Measurements from ENCODE around the gene COLEC12. TPM values are rescaled to one million over a fixed set of nuclear protein-coding genes. Genes with fewer than 3 reads are reported as not detected.

COLEC12 gene
- total RNA-seq, 1 experiment from 2014 or later = 0.03 TPM

- Histone ChIP-seq H3K27ac (ENCODE audit: low read length) (no peak overlapping the region), H3K9me3 (ENCODE audit: control insufficient read depth, insufficient read depth, low read depth, low read length) (no peaks in the 10 kb centered on the region), H3K27me3 (ENCODE audit: control insufficient read depth, insufficient read depth, low read length) (no peaks in the 10 kb centered on the region), H3K4me3 (ENCODE audit: low read depth in 2 of 2, low read length in 2 of 2) (no peak overlapping the region), H3K4me1 (ENCODE audit: control insufficient read depth, insufficient read depth, low read length) (no peaks in the 10 kb centered on the region), H3K36me3 (ENCODE audit: control insufficient read depth, insufficient read depth, low read length) (no peaks in the 10 kb centered on the region)
- no peak for TF ChIP-seq TCF7L2 (IDR thresholded peaks at IDR 0.05; ENCODE audit: low read depth, low read length)
- no peak for TF ChIP-seq POLR2AphosphoS5 (IDR thresholded peaks at IDR 0.05; ENCODE audit: low read depth, low read length)
- TF ChIP-seq REST (IDR thresholded peaks at IDR 0.05; ENCODE audit: insufficient read depth in 1 of 2, low read depth in 2 of 2, low read length in 1 of 2) = no peak
- no peak for TF ChIP-seq SIN3A (IDR thresholded peaks at IDR 0.05; ENCODE audit: borderline replicate concordance, insufficient read depth, low read depth, low read length)
- no peak for TF ChIP-seq CTCF (IDR thresholded peaks at IDR 0.05)
- DNase-seq (ENCODE audit: low read depth, low spot score) (no peak), ATAC-seq (no peak)
- intact Hi-C loops (cut with micrococcal nuclease; ENCODE audit: unreplicated experiment) (no loop called here), in situ Hi-C loops (cut with HindIII; ENCODE audit: low pct_unique_long_range_greater_than_20kb, low sequenced_read_pairs) (no loop called here)
- POLR2A ChIA-PET = no interaction called here
- CTCF ChIA-PET = no interaction called here
- BruUV-seq (replicated peaks) = no TSS peak
Observed at GRCh38 chr18:408367-408766, 92.1 kb downstream of the COLEC12 start.

GRCh38 chr18:407626-408224 lies 92.8 kb downstream of the COLEC12 start:
- H3K4me1 ChIP-seq (ENCODE audit: control insufficient read depth, insufficient read depth, low read length) = no peaks in the 10 kb centered on the region
- no peaks in the 10 kb centered on the region for H3K9me3 ChIP-seq (ENCODE audit: control insufficient read depth, insufficient read depth, low read depth, low read length)
- H3K36me3 ChIP-seq (ENCODE audit: control insufficient read depth, insufficient read depth, low read length) = no peaks in the 10 kb centered on the region
- no peak overlapping the region for H3K27ac ChIP-seq (ENCODE audit: low read length)
- DNase-seq (ENCODE audit: low read depth, low spot score) (no peak), ATAC-seq (no peak)
- no peak for TF ChIP-seq REST (IDR thresholded peaks at IDR 0.05; ENCODE audit: insufficient read depth in 1 of 2, low read depth in 2 of 2, low read length in 1 of 2)
- no peak for TF ChIP-seq POLR2AphosphoS5 (IDR thresholded peaks at IDR 0.05; ENCODE audit: low read depth, low read length)
- TF ChIP-seq CTCF (IDR thresholded peaks at IDR 0.05) = no peak
- TF ChIP-seq TCF7L2 (IDR thresholded peaks at IDR 0.05; ENCODE audit: low read depth, low read length) = no peak
- TF ChIP-seq SIN3A (IDR thresholded peaks at IDR 0.05; ENCODE audit: borderline replicate concordance, insufficient read depth, low read depth, low read length) = no peak
- ChIA-PET CTCF (no interaction called here), POLR2A (no interaction called here)
- in situ Hi-C loops (cut with HindIII; ENCODE audit: low pct_unique_long_range_greater_than_20kb, low sequenced_read_pairs) (no loop called here), intact Hi-C loops (cut with micrococcal nuclease; ENCODE audit: unreplicated experiment) (no loop called here)
- no peak overlapping the region for H3K4me3 ChIP-seq (ENCODE audit: low read depth in 2 of 2, low read length in 2 of 2)
- BruUV-seq (replicated peaks) = no TSS peak
- no peaks in the 10 kb centered on the region for H3K27me3 ChIP-seq (ENCODE audit: control insufficient read depth, insufficient read depth, low read length)

Data from Panc1 (cell line).